Epithelial cell of esophagus (primary cell): ENCODE data around the gene PROM2.
"Not testable (repeated sequence)": the region's sequence is repeated elsewhere in the genome, so short reads cannot be mapped to it uniquely, and the experiment has no call there.

ENCODE experiments used
- DNase-seq: peaks from one replicate; pipeline ENCODE4 v3.0.0; 2010; ENCODE audit warnings: low read depth
- H3K4me3 ChIP-seq: 2 replicates; pipeline ENCODE4 v1.5.1; 2011; ENCODE audit warnings: mild to moderate bottlenecking, low read length, control low read depth
- CTCF ChIP-seq: IDR thresholded peaks from 2 replicates; pipeline ENCODE4 v1.5.1; 2011; ENCODE audit warnings: low read depth, mild to moderate bottlenecking, low read length, control low read depth, inconsistent platforms; ENCODE audit not compliant: insufficient read depth; ENCODE audit errors: missing control alignments

Gene PROM2

GRCh38 chr2:95238131-95238530, 36.1 kb upstream of the PROM2 start:
- no peak for DNase-seq
- H3K4me3 ChIP-seq = no peak overlapping the region
- TF ChIP-seq CTCF = no peak

DNA sequence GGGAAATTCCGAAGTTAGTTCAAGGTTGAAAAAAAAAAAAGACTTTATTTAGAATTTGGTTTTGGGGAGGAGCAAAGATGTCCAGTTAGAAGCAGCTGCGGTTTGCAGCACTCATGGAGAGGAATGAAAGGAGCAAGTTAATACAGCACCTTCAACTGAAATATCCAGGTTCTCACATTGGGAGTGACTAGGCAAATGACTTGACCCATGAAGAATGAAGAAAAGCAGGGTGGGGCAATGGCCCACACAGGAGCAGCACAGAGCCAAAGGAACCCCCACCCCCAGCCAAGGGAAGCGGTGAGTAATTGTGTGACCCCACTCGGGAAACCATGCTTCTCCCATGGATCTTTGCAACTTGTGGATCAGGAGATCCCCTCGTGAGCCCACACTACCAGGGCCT, 34.2 kb upstream of the PROM2 start:
- no peak overlapping the region for H3K4me3 ChIP-seq
- no peak for TF ChIP-seq CTCF
- DNase-seq = peak; percentile 79

GRCh38 chr2:95240556-95240955, 33.7 kb upstream of the PROM2 start:
- no peak overlapping the region for H3K4me3 ChIP-seq
- TF ChIP-seq CTCF = no peak
- peak; percentile 20 for DNase-seq

GRCh38 chr2:95242084-95242483, 32.2 kb upstream of the PROM2 start:
- H3K4me3 ChIP-seq, DNase-seq: not testable (repeated sequence)

- no peak overlapping the region for H3K4me3 ChIP-seq
Observed at GRCh38 chr2:95258271-95258670, 16.0 kb upstream of the PROM2 start.

DNA sequence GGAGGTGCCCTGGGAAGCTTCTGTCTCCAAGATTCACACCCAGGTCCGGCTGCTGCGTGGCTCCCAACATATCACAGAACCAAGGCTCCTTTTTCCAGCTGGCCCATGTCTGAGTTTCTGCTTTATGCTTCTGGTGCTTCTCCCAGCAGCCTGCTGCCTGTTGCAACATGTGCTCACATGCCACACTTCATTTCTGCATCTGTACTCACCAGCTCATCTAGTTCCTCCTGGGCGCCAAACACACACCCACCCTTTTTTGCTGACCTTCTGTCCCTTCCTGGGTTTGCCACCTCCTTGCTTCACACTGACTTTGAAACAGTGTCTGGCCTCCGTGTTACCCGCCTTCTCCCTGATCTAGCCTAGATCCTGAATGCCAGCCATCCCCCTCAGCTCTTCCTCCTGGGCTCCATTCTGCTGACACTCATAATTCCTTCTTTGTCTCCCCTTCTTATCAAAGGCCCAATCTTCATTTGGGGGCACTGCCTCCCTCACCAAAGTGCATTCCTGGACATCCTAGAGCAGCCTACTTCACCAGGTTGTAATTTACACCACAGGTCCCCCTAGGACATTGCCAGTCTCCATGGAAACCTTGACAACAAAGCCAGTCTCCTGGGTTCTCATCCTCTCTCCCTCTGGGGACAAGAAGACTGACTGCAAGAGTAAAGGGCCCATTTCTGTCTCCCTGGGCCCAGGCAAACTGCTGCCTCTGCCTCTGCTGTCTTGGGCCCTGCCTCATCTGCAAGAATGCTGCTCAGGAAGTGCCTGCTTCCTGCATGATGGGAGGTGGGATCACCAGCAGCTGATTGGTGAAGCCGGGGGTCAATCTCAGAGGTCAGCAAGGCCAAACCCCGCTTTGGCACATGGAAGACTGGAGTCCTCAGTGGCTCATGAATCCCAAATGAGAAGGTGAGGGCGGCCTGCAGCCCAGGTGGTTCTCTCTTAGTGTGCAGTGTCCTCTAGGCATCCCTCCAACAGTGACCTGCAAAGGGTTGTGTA, 13.9 kb upstream of the PROM2 start:
- peak; percentile 94 for DNase-seq
- H3K4me3 ChIP-seq = no peak overlapping the region
- TF ChIP-seq CTCF = no peak

More at GRCh38 chr2:95258271-95258670, 16.0 kb upstream of the PROM2 start:
- no peak for TF ChIP-seq CTCF
- no peak for DNase-seq

- DNase-seq = no peak
- TF ChIP-seq CTCF = no peak
- no peak overlapping the region for H3K4me3 ChIP-seq
Observed at GRCh38 chr2:95261602-95262001, 12.6 kb upstream of the PROM2 start.
